Measurements from ENCODE around the gene NUBP2.

DNA sequence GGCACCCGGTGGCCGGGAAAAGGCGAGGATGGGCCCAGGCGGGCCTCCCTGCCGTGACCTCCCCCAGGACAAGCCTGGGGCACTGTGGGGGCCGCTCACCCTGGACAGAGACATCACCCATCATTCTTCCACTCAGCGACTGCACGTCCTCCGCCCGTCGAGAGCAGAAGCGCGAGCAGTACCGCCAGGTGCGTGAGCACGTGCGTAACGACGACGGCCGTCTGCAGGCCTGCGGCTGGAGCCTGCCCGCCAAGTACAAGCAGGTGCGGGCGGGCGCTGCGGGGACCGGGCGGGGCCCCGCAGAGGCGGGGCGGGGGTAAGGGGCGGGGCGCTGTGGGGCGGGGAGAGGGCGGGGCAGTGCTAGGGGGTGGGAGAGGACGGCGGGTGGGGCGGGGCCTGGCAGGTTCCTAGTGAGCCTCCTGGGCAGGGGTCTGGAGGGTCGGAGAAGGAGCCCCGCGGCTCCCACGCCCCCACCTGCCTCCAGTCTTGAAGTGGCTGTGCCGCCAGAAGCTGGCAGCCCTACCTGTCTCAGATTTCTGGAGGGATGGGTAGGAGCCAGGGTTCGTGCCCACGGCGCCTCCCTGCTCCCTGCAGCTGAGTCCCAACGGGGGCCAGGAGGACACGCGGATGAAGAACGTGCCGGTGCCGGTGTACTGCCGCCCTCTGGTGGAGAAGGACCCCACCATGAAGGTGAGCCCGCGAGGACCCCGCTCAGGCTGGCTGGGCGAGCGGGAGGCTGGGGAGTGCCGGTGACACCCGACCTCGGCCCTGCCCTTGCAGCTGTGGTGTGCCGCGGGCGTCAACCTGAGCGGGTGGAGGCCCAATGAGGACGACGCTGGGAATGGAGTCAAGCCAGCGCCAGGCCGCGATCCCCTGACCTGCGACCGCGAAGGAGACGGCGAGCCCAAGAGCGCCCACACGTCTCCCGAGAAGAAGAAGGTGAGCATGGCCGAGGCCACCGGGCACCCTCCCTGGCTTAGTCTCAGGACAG, 18.9 kb upstream of the NUBP2 start:
- TF ChIP-seq, protein P1, sequence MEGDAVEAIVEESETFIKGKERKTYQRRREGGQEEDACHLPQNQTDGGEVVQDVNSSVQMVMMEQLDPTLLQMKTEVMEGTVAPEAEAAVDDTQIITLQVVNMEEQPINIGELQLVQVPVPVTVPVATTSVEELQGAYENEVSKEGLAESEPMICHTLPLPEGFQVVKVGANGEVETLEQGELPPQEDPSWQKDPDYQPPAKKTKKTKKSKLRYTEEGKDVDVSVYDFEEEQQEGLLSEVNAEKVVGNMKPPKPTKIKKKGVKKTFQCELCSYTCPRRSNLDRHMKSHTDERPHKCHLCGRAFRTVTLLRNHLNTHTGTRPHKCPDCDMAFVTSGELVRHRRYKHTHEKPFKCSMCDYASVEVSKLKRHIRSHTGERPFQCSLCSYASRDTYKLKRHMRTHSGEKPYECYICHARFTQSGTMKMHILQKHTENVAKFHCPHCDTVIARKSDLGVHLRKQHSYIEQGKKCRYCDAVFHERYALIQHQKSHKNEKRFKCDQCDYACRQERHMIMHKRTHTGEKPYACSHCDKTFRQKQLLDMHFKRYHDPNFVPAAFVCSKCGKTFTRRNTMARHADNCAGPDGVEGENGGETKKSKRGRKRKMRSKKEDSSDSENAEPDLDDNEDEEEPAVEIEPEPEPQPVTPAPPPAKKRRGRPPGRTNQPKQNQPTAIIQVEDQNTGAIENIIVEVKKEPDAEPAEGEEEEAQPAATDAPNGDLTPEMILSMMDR (IDR thresholded peaks at IDR 0.05) = peak in 2 of 6 experiments; percentile 16 to 19
- no peak for TF ChIP-seq POLR2A (IDR thresholded peaks at IDR 0.05)
